ENCODE measurements around the gene FOXD1. TPM values are rescaled to one million over a fixed set of nuclear protein-coding genes. Genes with fewer than 3 reads are reported as not detected.

Gene FOXD1
- total and polyA plus RNA-seq, 2 of the 4 experiments (the other 2 are of a cell fraction) = 3.2 to 23.1 TPM

DNA sequence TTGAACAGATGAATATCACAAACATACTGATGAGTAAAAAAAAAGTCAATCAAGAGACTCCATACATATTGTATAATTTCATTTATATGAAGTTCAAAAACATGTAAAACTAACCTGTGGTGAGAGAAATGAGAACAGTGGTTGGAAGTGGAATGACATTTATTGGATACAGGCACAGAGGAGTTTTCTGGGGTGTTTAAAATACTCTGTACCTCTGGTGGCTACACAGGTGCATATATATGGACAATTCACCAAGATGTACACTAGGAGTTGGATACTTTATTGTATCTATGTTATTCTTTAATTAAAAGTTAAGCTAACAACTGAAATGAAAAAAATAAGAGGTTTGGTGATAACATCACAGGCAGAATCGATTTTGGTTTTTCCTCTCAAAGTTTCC, 14.1 kb downstream of the FOXD1 start:
- Histone ChIP-seq H3K36me3 (ENCODE audit: control insufficient read depth, insufficient read depth, low read length) (no peaks in the 10 kb centered on the region), H3K4me1 (ENCODE audit: control insufficient read depth, insufficient read depth, low read length) (peaks cover 6% of the 10 kb centered on the region), H3K27ac (ENCODE audit: insufficient read depth, low read length) (no peak overlapping the region), H2BK15ac (ENCODE audit: low read depth, low read length) (no peak overlapping the region), H3K18ac (ENCODE audit: low read depth, low read length) (no peak overlapping the region), H2BK120ac (ENCODE audit: low read depth, low read length) (no peak overlapping the region), H3K79me1 (ENCODE audit: low read depth in 1 of 2, low read length in 2 of 2) (peaks cover 0 to 20% of the 10 kb centered on the region in 2 experiments; a peak in 2 of 4 replicates), H2BK20ac (ENCODE audit: low read depth, low read length) (no peak overlapping the region), H2AFZ (replicated peaks; ENCODE audit: low read length, poor library complexity) (no peak overlapping the region), H3K9me1 (ENCODE audit: insufficient read depth, low read length) (no peaks in the 10 kb centered on the region; the same call in 1 of the 2 replicates), H2AK5ac (ENCODE audit: low read depth, low read length) (no peak overlapping the region), H3K14ac (replicated peaks; ENCODE audit: low read depth, low read length) (no peak overlapping the region), H3K4me2 (ENCODE audit: low read depth, low read length) (no peak overlapping the region), H4K91ac (ENCODE audit: insufficient read depth, low read depth, low read length) (no peak overlapping the region), H2AK9ac (replicated peaks; ENCODE audit: low read depth, low read length, poor library complexity) (no peak overlapping the region), H3K27me3 (ENCODE audit: control insufficient read depth, insufficient read depth, low read length) (no peaks in the 10 kb centered on the region), H2BK5ac (ENCODE audit: low read depth, low read length, poor library complexity, severe bottlenecking) (no peak overlapping the region), H3K4ac (ENCODE audit: low read depth, low read length) (no peak overlapping the region), H3K9ac (ENCODE audit: low read depth, low read length) (no peak overlapping the region), H3K56ac (ENCODE audit: extremely low read depth, insufficient read depth, low read length) (no peak overlapping the region), H4K20me1 (ENCODE audit: insufficient read depth, low read length) (no peaks in the 10 kb centered on the region), H4K8ac (ENCODE audit: low read depth in 2 of 2, low read length in 2 of 2) (no peak overlapping the region), H3K4me3 (ENCODE audit: insufficient read depth, low read depth, low read length) (no peak overlapping the region), H3K23ac (ENCODE audit: low read depth, low read length) (no peak overlapping the region), H4K5ac (ENCODE audit: low read depth, low read length) (no peak overlapping the region), H3K9me3 (ENCODE audit: control insufficient read depth, insufficient read depth, low read length) (no peaks in the 10 kb centered on the region)
- ChIA-PET CTCF (interaction anchor here (0.6 to 2.3 kb wide), 4 partner anchors 13 to 67 kb away, joined by 3 to 11 read pairs (median 6); no protein-coding TSS in a partner anchor), POLR2A (ENCODE audit: unreplicated experiment) (no interaction called here)
- intact Hi-C loops (cut with micrococcal nuclease) (no loop called here), in situ Hi-C loops (cut with MboI; ENCODE audit: low sequenced_read_pairs) (no loop called here), dilution Hi-C loops (cut with HindIII; ENCODE audit: low sequenced_read_pairs, unreplicated experiment) (no loop called here)
- no CpG with 5 or more reads among the region's 1 CpG for WGBS, 2 experiments (ENCODE audit: extremely low coverage in 2 of 2, insufficient read length in 1 of 2)
- ATAC-seq (ENCODE audit: low read depth) (no peak), DNase-seq (no peak)
- no peak for TF ChIP-seq FOS (IDR thresholded peaks at IDR 0.05; ENCODE audit: low read depth, low read length)
- TF ChIP-seq, protein P1, sequence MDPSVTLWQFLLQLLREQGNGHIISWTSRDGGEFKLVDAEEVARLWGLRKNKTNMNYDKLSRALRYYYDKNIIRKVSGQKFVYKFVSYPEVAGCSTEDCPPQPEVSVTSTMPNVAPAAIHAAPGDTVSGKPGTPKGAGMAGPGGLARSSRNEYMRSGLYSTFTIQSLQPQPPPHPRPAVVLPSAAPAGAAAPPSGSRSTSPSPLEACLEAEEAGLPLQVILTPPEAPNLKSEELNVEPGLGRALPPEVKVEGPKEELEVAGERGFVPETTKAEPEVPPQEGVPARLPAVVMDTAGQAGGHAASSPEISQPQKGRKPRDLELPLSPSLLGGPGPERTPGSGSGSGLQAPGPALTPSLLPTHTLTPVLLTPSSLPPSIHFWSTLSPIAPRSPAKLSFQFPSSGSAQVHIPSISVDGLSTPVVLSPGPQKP (IDR thresholded peaks at IDR 0.05; ENCODE audit: borderline replicate concordance, low read depth, low read length) = no peak
- TF ChIP-seq CEBPB (IDR thresholded peaks at IDR 0.05; ENCODE audit: low read depth, low read length) = no peak
- no peak for TF ChIP-seq MAFK (IDR thresholded peaks at IDR 0.05; ENCODE audit: low read depth, low read length)
- no peak for TF ChIP-seq RCOR1 (IDR thresholded peaks at IDR 0.05; ENCODE audit: insufficient replicate concordance, low read length)
- TF ChIP-seq MXI1 (IDR thresholded peaks at IDR 0.05; ENCODE audit: borderline replicate concordance, low read depth, low read length) = no peak
- TF ChIP-seq, protein P2, sequence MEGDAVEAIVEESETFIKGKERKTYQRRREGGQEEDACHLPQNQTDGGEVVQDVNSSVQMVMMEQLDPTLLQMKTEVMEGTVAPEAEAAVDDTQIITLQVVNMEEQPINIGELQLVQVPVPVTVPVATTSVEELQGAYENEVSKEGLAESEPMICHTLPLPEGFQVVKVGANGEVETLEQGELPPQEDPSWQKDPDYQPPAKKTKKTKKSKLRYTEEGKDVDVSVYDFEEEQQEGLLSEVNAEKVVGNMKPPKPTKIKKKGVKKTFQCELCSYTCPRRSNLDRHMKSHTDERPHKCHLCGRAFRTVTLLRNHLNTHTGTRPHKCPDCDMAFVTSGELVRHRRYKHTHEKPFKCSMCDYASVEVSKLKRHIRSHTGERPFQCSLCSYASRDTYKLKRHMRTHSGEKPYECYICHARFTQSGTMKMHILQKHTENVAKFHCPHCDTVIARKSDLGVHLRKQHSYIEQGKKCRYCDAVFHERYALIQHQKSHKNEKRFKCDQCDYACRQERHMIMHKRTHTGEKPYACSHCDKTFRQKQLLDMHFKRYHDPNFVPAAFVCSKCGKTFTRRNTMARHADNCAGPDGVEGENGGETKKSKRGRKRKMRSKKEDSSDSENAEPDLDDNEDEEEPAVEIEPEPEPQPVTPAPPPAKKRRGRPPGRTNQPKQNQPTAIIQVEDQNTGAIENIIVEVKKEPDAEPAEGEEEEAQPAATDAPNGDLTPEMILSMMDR (conservative IDR thresholded peaks at IDR 0.05; ENCODE audit: low read depth, low read length) = no peak
- no peak for TF ChIP-seq MAZ (IDR thresholded peaks at IDR 0.05; ENCODE audit: borderline replicate concordance, low read depth, low read length)
- TF ChIP-seq, protein P3, sequence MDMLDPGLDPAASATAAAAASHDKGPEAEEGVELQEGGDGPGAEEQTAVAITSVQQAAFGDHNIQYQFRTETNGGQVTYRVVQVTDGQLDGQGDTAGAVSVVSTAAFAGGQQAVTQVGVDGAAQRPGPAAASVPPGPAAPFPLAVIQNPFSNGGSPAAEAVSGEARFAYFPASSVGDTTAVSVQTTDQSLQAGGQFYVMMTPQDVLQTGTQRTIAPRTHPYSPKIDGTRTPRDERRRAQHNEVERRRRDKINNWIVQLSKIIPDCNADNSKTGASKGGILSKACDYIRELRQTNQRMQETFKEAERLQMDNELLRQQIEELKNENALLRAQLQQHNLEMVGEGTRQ (IDR thresholded peaks at IDR 0.05; ENCODE audit: low read depth, low read length) = no peak
- no peak for TF ChIP-seq POLR2A (IDR thresholded peaks at IDR 0.05; ENCODE audit: low read depth, low read length)
- TF ChIP-seq SMC3 (IDR thresholded peaks at IDR 0.05; ENCODE audit: low read depth, low read length) = no peak
- TF ChIP-seq RFX5 (IDR thresholded peaks at IDR 0.05; ENCODE audit: low read depth, low read length) = no peak
- no peak for TF ChIP-seq BHLHE40 (IDR thresholded peaks at IDR 0.05; ENCODE audit: low read depth, low read length)
- TF ChIP-seq RAD21 (IDR thresholded peaks at IDR 0.05; ENCODE audit: low read length) = no peak
- TF ChIP-seq CHD1 (IDR thresholded peaks at IDR 0.05; ENCODE audit: low read depth, low read length) = no peak
- no peak for TF ChIP-seq NFE2L2 (IDR thresholded peaks at IDR 0.05; ENCODE audit: low read depth, low read length)
- BruUV-seq (replicated peaks) = no TSS peak

Data from IMR-90 (cell line).